K562 (cell line): ENCODE results near the gene MCAT.

ENCODE experiments used
- CCAR2 ChIP-seq: fragments of 200-400 bp; formaldehyde crosslinking; IDR thresholded peaks from 2 replicates; pipeline ENCODE4 v1.6.1; 2017; ENCODE audit warnings: mild to moderate bottlenecking, low read depth, low read length
- HNRNPL ChIP-seq: fragments of 200-400 bp; formaldehyde crosslinking; IDR thresholded peaks from 2 replicates; pipeline ENCODE4 v1.6.1; 2017; ENCODE audit warnings: low read depth, mild to moderate bottlenecking, low read length
- SREBF2 ChIP-seq: sonication (generic); formaldehyde crosslinking; IDR thresholded peaks from 2 replicates; pipeline ENCODE4 v1.4.0; 2020; ENCODE audit warnings: mild to moderate bottlenecking, missing genetic modification reagents
- ZC3H4 ChIP-seq: sonication (generic); formaldehyde crosslinking; IDR thresholded peaks from 2 replicates; pipeline ENCODE4 v1.9.0; 2021; ENCODE audit warnings: missing genetic modification reagents, borderline replicate concordance

DNA sequence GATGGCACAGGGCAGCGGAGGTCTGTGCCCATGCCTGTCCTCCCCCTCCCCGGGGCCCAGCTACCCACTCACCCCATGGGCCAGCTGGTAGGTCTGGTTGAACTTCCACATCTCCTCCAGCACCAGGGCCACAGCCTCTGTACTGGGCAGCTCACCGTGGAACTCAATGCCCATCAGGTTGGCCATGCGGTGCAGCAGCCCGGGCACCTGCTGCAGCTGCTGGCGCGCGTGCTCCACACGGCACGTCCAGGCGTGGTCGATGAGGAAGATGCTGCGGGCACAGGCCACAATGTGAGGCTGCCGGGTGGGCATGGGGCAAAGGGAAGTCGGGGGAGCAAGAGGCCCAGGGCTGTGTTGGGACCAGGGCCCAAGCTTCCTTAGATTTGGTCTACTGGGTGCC, 37.5 kb upstream of the MCAT start:
- TF ChIP-seq ZC3H4, result no peak
- TF ChIP-seq SREBF2 (CRISPR knock-in tag), result no peak
- TF ChIP-seq HNRNPL, result no peak
- TF ChIP-seq CCAR2, result no peak
